ENCODE data around the gene NBAS. TPM values are rescaled to one million over a fixed set of nuclear protein-coding genes. Genes with fewer than 3 reads are reported as not detected.

Gene NBAS
- total RNA-seq, 4 donors from 2014 or later, result 27.3 to 43.6 (median 28.4) TPM

- Histone ChIP-seq H3K4me1 (no peaks in the 10 kb centered on the region), H3K36me3 (no peaks in the 10 kb centered on the region), H3K9me3 (no peaks in the 10 kb centered on the region), H3K27ac (no peak overlapping the region), H3K27me3 (no peaks in the 10 kb centered on the region), H3K4me3 (no peak overlapping the region)
- intact Hi-C loops (cut with DNase I; ENCODE audit: low total_unique reads), result no loop called here
- in situ Hi-C loops (cut with MboI; ENCODE audit: low sequenced_read_pairs in 4 of 4), result no loop called here
- ATAC-seq (no peak), DNase-seq (no peak)
- TF ChIP-seq CTCF (IDR thresholded peaks at IDR 0.05 in 4 of 5, conservative IDR thresholded peaks at IDR 0.05 in 1 of 5), result no peak
- TF ChIP-seq POLR2A (IDR thresholded peaks at IDR 0.05), result no peak
These were observed 415.9 kb downstream of the NBAS start for GRCh38 chr2:15145046-15145817.

- in situ Hi-C loops (cut with MboI; ENCODE audit: low sequenced_read_pairs in 4 of 4), result no loop called here
- H3K36me3 ChIP-seq, result no peaks in the 10 kb centered on the region
- H3K9me3 ChIP-seq, result no peaks in the 10 kb centered on the region
- TF ChIP-seq CTCF (IDR thresholded peaks at IDR 0.05 in 4 of 5, conservative IDR thresholded peaks at IDR 0.05 in 1 of 5) (no peak), POLR2A (IDR thresholded peaks at IDR 0.05) (no peak)
- H3K27me3 ChIP-seq, result no peaks in the 10 kb centered on the region
- intact Hi-C loops (cut with DNase I; ENCODE audit: low total_unique reads), result no loop called here
- no peak for DNase-seq
- no peak overlapping the region for H3K27ac ChIP-seq
- H3K4me3 ChIP-seq, result no peak overlapping the region
- no peak for ATAC-seq
- H3K4me1 ChIP-seq, result no peaks in the 10 kb centered on the region
These were observed 419.0 kb downstream of the NBAS start for GRCh38 chr2:15142069-15142689.

- no peak overlapping the region for H3K4me3 ChIP-seq
These were observed 419.9 kb downstream of the NBAS start for GRCh38 chr2:15141211-15141610.

GRCh38 chr2:15136639-15137038 lies 424.5 kb downstream of the NBAS start:
- H3K27me3 ChIP-seq, result no peaks in the 10 kb centered on the region
- DNase-seq (no peak), ATAC-seq (no peak)
- in situ Hi-C loops (cut with MboI; ENCODE audit: low sequenced_read_pairs in 4 of 4), result no loop called here
- intact Hi-C loops (cut with DNase I; ENCODE audit: low total_unique reads), result no loop called here
- no peak overlapping the region for H3K27ac ChIP-seq
- no peaks in the 10 kb centered on the region for H3K9me3 ChIP-seq
- TF ChIP-seq CTCF (IDR thresholded peaks at IDR 0.05 in 4 of 5, conservative IDR thresholded peaks at IDR 0.05 in 1 of 5) (no peak), POLR2A (IDR thresholded peaks at IDR 0.05) (no peak)
- H3K4me3 ChIP-seq, result no peak overlapping the region
- H3K36me3 ChIP-seq, result no peaks in the 10 kb centered on the region
- no peaks in the 10 kb centered on the region for H3K4me1 ChIP-seq

More at GRCh38 chr2:15141211-15141610, 419.9 kb downstream of the NBAS start:
- no peaks in the 10 kb centered on the region for H3K27me3 ChIP-seq
- H3K27ac ChIP-seq, result no peak overlapping the region
- H3K9me3 ChIP-seq, result no peaks in the 10 kb centered on the region
- no peak for DNase-seq
- in situ Hi-C loops (cut with MboI; ENCODE audit: low sequenced_read_pairs in 4 of 4), result no loop called here
- TF ChIP-seq POLR2A (IDR thresholded peaks at IDR 0.05) (no peak), CTCF (IDR thresholded peaks at IDR 0.05 in 4 of 5, conservative IDR thresholded peaks at IDR 0.05 in 1 of 5) (no peak)
- ATAC-seq, result no peak
- no peaks in the 10 kb centered on the region for H3K36me3 ChIP-seq
- intact Hi-C loops (cut with DNase I; ENCODE audit: low total_unique reads), result no loop called here
- no peaks in the 10 kb centered on the region for H3K4me1 ChIP-seq
